ENCODE data around the gene ST6GALNAC1. TPM values are rescaled to one million over a fixed set of nuclear protein-coding genes. Genes with fewer than 3 reads are reported as not detected.

ST6GALNAC1 gene
- total RNA-seq, 1 donor from 2014 or later = 0.77 TPM

- DNase-seq (ENCODE audit: low spot score) = no peak
- H3K27me3 Mint-ChIP-seq (ENCODE audit: unreplicated experiment) = peaks cover 9% of the 10 kb centered on the region
These were observed 28.3 kb upstream of the ST6GALNAC1 start for GRCh38 chr17:76671912-76672262.

DNA sequence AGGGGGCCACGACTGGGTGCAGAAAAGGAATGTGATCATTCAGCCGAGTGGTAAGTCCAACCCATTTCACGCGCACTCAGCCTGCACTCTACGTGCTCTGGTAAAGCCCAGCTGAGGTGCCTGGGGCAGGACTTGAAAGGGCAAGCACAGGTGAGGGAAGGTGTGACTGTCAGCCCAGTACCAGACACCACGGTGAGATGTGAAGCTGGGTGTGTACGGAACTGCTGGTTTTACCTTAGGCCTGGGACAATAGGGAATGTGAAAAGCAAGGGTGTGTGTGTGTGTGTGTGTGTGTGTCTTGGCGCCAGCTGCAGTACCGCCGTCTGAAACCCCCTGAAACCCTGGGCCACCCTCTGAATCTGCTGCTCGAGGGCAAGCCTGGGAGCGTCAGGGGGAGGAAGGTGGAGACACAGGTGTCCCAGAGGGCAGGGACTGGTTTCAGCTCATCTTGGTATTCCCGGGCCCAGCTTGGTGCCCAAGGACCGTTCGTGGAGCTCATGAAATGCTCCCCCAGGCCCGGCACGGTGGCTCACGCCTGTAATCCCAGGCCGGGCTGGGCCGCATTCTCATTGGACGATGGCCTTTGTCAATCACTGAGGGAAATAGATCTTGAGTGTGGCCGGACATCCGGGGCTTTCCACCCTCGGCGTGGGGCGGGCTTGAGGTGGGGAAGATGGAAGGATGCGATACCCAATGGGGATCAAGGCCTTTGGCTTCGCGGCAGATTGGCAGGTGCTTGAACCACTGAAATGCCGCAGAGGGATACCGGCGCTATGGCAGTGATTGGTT is 27.8 kb upstream of the ST6GALNAC1 start:
- H3K4me3 Mint-ChIP-seq (ENCODE audit: unreplicated experiment) = peak overlapping the region; percentile 94
- no peak for TF ChIP-seq CTCF (IDR thresholded peaks at IDR 0.05; ENCODE audit: unreplicated experiment)
- H3K27me3 Mint-ChIP-seq (ENCODE audit: unreplicated experiment) = peaks cover 9% of the 10 kb centered on the region
- H3K27ac Mint-ChIP-seq (ENCODE audit: unreplicated experiment) = peak overlapping the region; percentile 75
- no peaks in the 10 kb centered on the region for H3K9me3 Mint-ChIP-seq (ENCODE audit: unreplicated experiment)
- peak; percentile 98 for DNase-seq (ENCODE audit: low spot score)
- H3K4me1 Mint-ChIP-seq (ENCODE audit: unreplicated experiment) = peaks cover 15% of the 10 kb centered on the region
- peaks cover 5% of the 10 kb centered on the region for H3K36me3 Mint-ChIP-seq (ENCODE audit: low read depth, unreplicated experiment)

More at GRCh38 chr17:76671912-76672262, 28.3 kb upstream of the ST6GALNAC1 start:
- H3K9me3 Mint-ChIP-seq (ENCODE audit: unreplicated experiment) = no peaks in the 10 kb centered on the region
- H3K27ac Mint-ChIP-seq (ENCODE audit: unreplicated experiment) = peak overlapping the region; percentile 75
- H3K4me3 Mint-ChIP-seq (ENCODE audit: unreplicated experiment) = peak overlapping the region; percentile 94
- H3K4me1 Mint-ChIP-seq (ENCODE audit: unreplicated experiment) = peaks cover 15% of the 10 kb centered on the region
- peaks cover 5% of the 10 kb centered on the region for H3K36me3 Mint-ChIP-seq (ENCODE audit: low read depth, unreplicated experiment)
- TF ChIP-seq CTCF (IDR thresholded peaks at IDR 0.05; ENCODE audit: unreplicated experiment) = no peak

DNA sequence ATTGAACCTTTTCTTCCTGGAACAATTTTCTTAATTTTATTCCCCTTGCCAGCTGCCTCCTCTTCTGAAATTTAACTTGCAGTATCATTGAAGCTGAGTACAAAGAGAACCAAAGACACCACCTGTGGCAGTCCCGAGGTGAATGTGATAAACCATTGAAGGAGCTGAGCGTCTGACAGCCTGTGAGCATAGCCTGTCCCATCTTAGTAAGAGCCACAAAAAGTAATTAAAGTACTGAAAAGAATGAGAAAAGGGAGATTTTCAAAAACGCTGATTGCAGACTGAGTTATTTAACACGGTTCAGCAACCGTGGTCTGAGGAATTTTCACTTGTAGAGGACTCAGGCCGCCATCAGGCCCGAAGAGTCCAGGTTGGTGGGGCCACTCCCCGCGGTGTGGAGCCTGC is 27.2 kb upstream of the ST6GALNAC1 start:
- H3K27me3 Mint-ChIP-seq (ENCODE audit: unreplicated experiment) = peaks cover 9% of the 10 kb centered on the region
- peaks cover 15% of the 10 kb centered on the region for H3K4me1 Mint-ChIP-seq (ENCODE audit: unreplicated experiment)
- peak overlapping the region; percentile 38 for H3K27ac Mint-ChIP-seq (ENCODE audit: unreplicated experiment)
- peak overlapping the region; percentile 94 for H3K4me3 Mint-ChIP-seq (ENCODE audit: unreplicated experiment)
- DNase-seq (ENCODE audit: low spot score) = no peak
- no peaks in the 10 kb centered on the region for H3K9me3 Mint-ChIP-seq (ENCODE audit: unreplicated experiment)
- peaks cover 5% of the 10 kb centered on the region for H3K36me3 Mint-ChIP-seq (ENCODE audit: low read depth, unreplicated experiment)
- no peak for TF ChIP-seq CTCF (IDR thresholded peaks at IDR 0.05; ENCODE audit: unreplicated experiment)

GRCh38 chr17:76670020-76670717 is 26.6 kb upstream of the ST6GALNAC1 start:
- H3K36me3 Mint-ChIP-seq (ENCODE audit: low read depth, unreplicated experiment) = peaks cover 5% of the 10 kb centered on the region
- H3K9me3 Mint-ChIP-seq (ENCODE audit: unreplicated experiment) = no peaks in the 10 kb centered on the region
- DNase-seq (ENCODE audit: low spot score) = no peak
- H3K27me3 Mint-ChIP-seq (ENCODE audit: unreplicated experiment) = peaks cover 9% of the 10 kb centered on the region
- TF ChIP-seq CTCF (IDR thresholded peaks at IDR 0.05; ENCODE audit: unreplicated experiment) = no peak
- no peak overlapping the region for H3K4me3 Mint-ChIP-seq (ENCODE audit: unreplicated experiment)
- H3K27ac Mint-ChIP-seq (ENCODE audit: unreplicated experiment) = no peak overlapping the region
- peaks cover 15% of the 10 kb centered on the region for H3K4me1 Mint-ChIP-seq (ENCODE audit: unreplicated experiment)
